Central memory CD8-positive, alpha-beta T cell (primary cell): Measurements from ENCODE around the gene SCUBE2.
"Not testable (repeated sequence)": the region's sequence is repeated elsewhere in the genome, so short reads cannot be mapped to it uniquely, and the experiment has no call there.

Experiments
- ATAC-seq: fragments of 150-1000 bp; cut with Tn5 transposase; replicated peaks from 2 replicates; pipeline ENCODE4 v1.10.0; 2022; ENCODE audit warnings: mild to moderate bottlenecking, moderate FRiP score, moderate number of reproducible peaks; ENCODE audit not compliant: poor library complexity, severe bottlenecking; ENCODE audit errors: extremely low read depth
- DNase-seq, 2 donors: peaks; one replicate each; pipeline ENCODE4 v3.0.0; 2021; ENCODE audit warnings: low spot score in 2 of 2
- H3K27ac Mint-ChIP-seq: one replicate; pipeline ENCODE4 v1.8.0; 2022; ENCODE audit warnings: low read depth, mild to moderate bottlenecking, moderate library complexity, mixed read lengths
- H3K27me3 Mint-ChIP-seq: one replicate; pipeline ENCODE4 v1.8.0; 2022; ENCODE audit warnings: mixed read lengths
- H3K36me3 Mint-ChIP-seq: one replicate; pipeline ENCODE4 v1.8.0; 2022; ENCODE audit warnings: mild to moderate bottlenecking, moderate library complexity, mixed read lengths; ENCODE audit not compliant: insufficient read depth
- H3K4me1 Mint-ChIP-seq: one replicate; pipeline ENCODE4 v1.8.0; 2022; ENCODE audit warnings: mixed read lengths
- H3K4me3 Mint-ChIP-seq: one replicate; pipeline ENCODE4 v1.8.0; 2022; ENCODE audit warnings: mild to moderate bottlenecking, moderate library complexity, mixed read lengths
- H3K9me3 Mint-ChIP-seq: one replicate; pipeline ENCODE4 v1.8.0; 2022; ENCODE audit warnings: mixed read lengths

The SCUBE2 gene

GRCh38 chr11:9002920-9003572 is 88.4 kb downstream of the SCUBE2 start:
- Mint-ChIP-seq H3K27ac (peak overlapping the region; percentile 45), H3K4me1 (peaks cover 24% of the 10 kb centered on the region), H3K36me3 (peaks cover 5% of the 10 kb centered on the region), H3K9me3 (no peaks in the 10 kb centered on the region), H3K27me3 (peaks cover 36% of the 10 kb centered on the region), H3K4me3 (peak overlapping the region; percentile 80)
- DNase-seq (no peak), ATAC-seq (no peak)

DNA sequence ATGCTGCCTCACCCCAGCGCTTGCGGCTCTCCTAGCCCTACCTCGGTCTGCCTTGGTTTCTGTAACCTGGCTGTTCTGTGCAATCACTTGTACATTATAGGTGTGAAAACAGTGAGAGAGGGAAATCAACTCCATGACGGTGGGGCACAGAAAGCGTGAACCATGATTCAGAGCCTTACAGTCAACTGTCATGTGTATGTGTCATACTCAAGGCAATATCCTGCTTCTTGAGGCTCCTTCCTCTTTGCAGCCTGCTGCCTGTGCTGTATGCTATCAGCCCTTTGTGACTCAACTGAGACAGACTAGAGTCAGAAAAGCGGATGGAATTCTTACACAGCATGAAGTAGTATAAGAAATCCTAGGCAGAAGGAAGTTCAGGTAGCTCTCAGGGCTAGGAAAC is 89.7 kb downstream of the SCUBE2 start:
- peak overlapping the region; percentile 62 for H3K27ac Mint-ChIP-seq
- H3K27me3 Mint-ChIP-seq = peaks cover 36% of the 10 kb centered on the region
- DNase-seq (no peak), ATAC-seq (peak; percentile 47)
- no peak overlapping the region for H3K4me3 Mint-ChIP-seq
- peaks cover 24% of the 10 kb centered on the region for H3K4me1 Mint-ChIP-seq
- H3K9me3 Mint-ChIP-seq = no peaks in the 10 kb centered on the region
- peaks cover 5% of the 10 kb centered on the region for H3K36me3 Mint-ChIP-seq

- Mint-ChIP-seq H3K27me3 (peaks cover 36% of the 10 kb centered on the region), H3K4me3 (no peak overlapping the region)
Measured at GRCh38 chr11:8998017-8998416, 93.4 kb downstream of the SCUBE2 start.

DNA sequence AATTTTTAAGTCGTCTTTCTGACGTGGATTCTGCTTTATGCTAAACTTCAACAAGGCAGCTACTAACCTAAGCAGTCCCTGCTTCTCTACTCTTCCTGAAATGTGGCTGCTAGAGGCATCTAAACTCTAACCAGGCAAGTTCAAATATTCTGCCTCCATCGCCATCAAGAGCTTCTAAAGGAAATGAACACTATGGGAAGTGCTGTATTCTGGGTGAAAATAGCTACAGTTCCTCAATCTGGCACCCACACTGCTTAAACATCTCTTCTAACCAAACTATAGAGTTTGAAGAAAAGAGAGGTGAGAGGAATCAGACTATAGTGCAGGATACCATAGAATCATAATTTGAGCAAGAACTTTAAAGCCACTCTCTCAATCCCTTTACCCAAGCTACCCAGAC is 93.9 kb downstream of the SCUBE2 start:
- Mint-ChIP-seq H3K27me3 (peaks cover 38% of the 10 kb centered on the region), H3K27ac (no peak overlapping the region), H3K4me1 (peaks cover 8% of the 10 kb centered on the region), H3K4me3 (no peak overlapping the region), H3K36me3 (no peaks in the 10 kb centered on the region), H3K9me3 (no peaks in the 10 kb centered on the region)
- DNase-seq (no peak), ATAC-seq (no peak)

More at GRCh38 chr11:8998017-8998416, 93.4 kb downstream of the SCUBE2 start:
- Mint-ChIP-seq H3K9me3 (no peaks in the 10 kb centered on the region), H3K27ac (no peak overlapping the region), H3K36me3 (no peaks in the 10 kb centered on the region), H3K4me1 (peaks cover 9% of the 10 kb centered on the region)
- ATAC-seq (no peak), DNase-seq (no peak)

DNA sequence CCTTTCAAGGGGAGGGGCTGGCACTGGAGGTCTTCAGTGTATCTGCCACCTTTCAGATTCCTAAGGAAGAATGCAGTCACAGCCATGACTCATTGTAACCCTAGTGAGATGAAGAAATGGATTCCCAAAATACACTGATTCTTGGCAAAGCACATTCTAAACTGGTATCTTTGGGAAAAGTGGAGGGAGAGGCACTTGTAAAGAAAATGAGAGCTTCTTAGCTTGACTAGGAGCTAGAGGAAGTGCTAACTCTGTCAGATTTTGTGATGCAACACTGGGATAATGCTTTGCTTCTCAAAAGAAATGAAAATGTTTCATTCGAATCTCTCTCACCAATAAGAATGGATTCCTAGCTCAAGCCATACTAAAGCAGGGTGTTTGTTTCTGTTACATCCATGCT is 101.9 kb downstream of the SCUBE2 start:
- Mint-ChIP-seq H3K36me3 (peaks cover 3% of the 10 kb centered on the region), H3K4me1 (no peaks in the 10 kb centered on the region), H3K4me3 (no peak overlapping the region), H3K9me3 (no peaks in the 10 kb centered on the region), H3K27ac (no peak overlapping the region), H3K27me3 (peaks cover 35% of the 10 kb centered on the region)
- ATAC-seq (no peak), DNase-seq (no peak)

GRCh38 chr11:8988329-8989234 is 102.8 kb downstream of the SCUBE2 start:
- peaks cover 3% of the 10 kb centered on the region for H3K36me3 Mint-ChIP-seq
- ATAC-seq (no peak), DNase-seq (no peak)
- H3K27ac Mint-ChIP-seq = no peak overlapping the region
- no peaks in the 10 kb centered on the region for H3K9me3 Mint-ChIP-seq
- H3K4me1 Mint-ChIP-seq = no peaks in the 10 kb centered on the region
- peaks cover 35% of the 10 kb centered on the region for H3K27me3 Mint-ChIP-seq
- no peak overlapping the region for H3K4me3 Mint-ChIP-seq

DNA sequence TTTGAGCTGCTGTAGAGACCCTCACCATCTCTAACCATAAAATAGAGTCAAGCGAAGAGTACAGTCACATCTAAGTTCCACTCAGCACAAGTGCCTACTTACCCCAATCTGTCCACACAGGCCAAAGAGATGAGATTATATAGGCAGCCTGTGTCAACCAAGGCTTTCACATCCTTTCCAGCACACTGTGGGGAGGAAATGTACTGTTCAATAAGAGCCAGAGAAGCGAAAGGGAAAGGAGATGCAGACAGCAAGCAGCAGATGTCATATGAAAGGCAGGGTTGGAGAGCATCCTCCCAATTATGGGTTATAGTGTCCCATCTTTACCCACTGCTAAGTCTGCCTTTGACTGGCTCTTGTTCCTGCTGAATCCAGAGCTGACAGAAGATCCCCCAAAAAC is 104.0 kb downstream of the SCUBE2 start:
- H3K27me3 Mint-ChIP-seq = peaks cover 33% of the 10 kb centered on the region
- DNase-seq (no peak), ATAC-seq (no peak)
- no peak overlapping the region for H3K4me3 Mint-ChIP-seq
- H3K4me1 Mint-ChIP-seq = no peaks in the 10 kb centered on the region
- H3K27ac Mint-ChIP-seq = no peak overlapping the region
- no peaks in the 10 kb centered on the region for H3K9me3 Mint-ChIP-seq
- peaks cover 3% of the 10 kb centered on the region for H3K36me3 Mint-ChIP-seq

GRCh38 chr11:8986772-8987171 is 104.6 kb downstream of the SCUBE2 start:
- H3K27me3 Mint-ChIP-seq = peaks cover 26% of the 10 kb centered on the region
- not testable (repeated sequence) for H3K4me3 Mint-ChIP-seq, ATAC-seq, H3K27ac Mint-ChIP-seq, H3K4me1 Mint-ChIP-seq, H3K9me3 Mint-ChIP-seq, DNase-seq, H3K36me3 Mint-ChIP-seq

DNA sequence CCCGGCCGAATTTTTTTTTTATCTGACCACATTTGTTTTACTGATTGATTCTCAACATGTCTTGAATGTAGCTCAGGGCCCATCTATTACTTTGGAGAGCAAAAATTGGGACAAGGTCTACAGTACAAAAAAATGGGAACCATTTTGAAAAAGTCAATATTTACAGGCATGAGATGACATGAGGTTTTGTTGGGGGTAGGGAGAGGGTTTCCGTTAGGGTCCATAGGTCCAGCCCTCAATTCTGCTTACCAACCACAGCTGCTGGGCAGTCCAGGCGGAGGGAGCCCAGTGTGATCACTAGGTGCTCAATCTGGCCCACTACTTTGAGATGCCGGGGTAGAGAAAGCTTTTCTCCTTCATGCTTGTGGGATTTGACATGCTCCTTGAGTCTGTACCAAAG is 105.9 kb downstream of the SCUBE2 start:
- H3K9me3 Mint-ChIP-seq = no peaks in the 10 kb centered on the region
- H3K4me3 Mint-ChIP-seq = no peak overlapping the region
- H3K27ac Mint-ChIP-seq = no peak overlapping the region
- H3K4me1 Mint-ChIP-seq = no peaks in the 10 kb centered on the region
- H3K27me3 Mint-ChIP-seq = peaks cover 24% of the 10 kb centered on the region
- DNase-seq (no peak), ATAC-seq (no peak)
- peaks cover 3% of the 10 kb centered on the region for H3K36me3 Mint-ChIP-seq

- no peaks in the 10 kb centered on the region for H3K4me1 Mint-ChIP-seq
- no peaks in the 10 kb centered on the region for H3K36me3 Mint-ChIP-seq
- ATAC-seq = no peak
- no peak overlapping the region for H3K27ac Mint-ChIP-seq
- H3K27me3 Mint-ChIP-seq = peaks cover 14% of the 10 kb centered on the region
- H3K9me3 Mint-ChIP-seq = no peaks in the 10 kb centered on the region
- no peak overlapping the region for H3K4me3 Mint-ChIP-seq
- no peak for DNase-seq
Measured at GRCh38 chr11:8983552-8983951, 107.8 kb downstream of the SCUBE2 start.

- Mint-ChIP-seq H3K4me3 (no peak overlapping the region), H3K36me3 (no peaks in the 10 kb centered on the region), H3K27me3 (no peaks in the 10 kb centered on the region), H3K4me1 (no peaks in the 10 kb centered on the region), H3K27ac (no peak overlapping the region), H3K9me3 (no peaks in the 10 kb centered on the region)
- DNase-seq = no peak
- no peak for ATAC-seq
Measured at GRCh38 chr11:8980485-8980884, 110.9 kb downstream of the SCUBE2 start.

- not testable (repeated sequence) for ATAC-seq, DNase-seq, H3K27me3 Mint-ChIP-seq, H3K27ac Mint-ChIP-seq, H3K36me3 Mint-ChIP-seq, H3K4me1 Mint-ChIP-seq, H3K4me3 Mint-ChIP-seq, H3K9me3 Mint-ChIP-seq
Measured at GRCh38 chr11:8979365-8979764, 112.0 kb downstream of the SCUBE2 start.

- Mint-ChIP-seq H3K4me3 (no peak overlapping the region), H3K27ac (no peak overlapping the region), H3K36me3 (no peaks in the 10 kb centered on the region), H3K27me3 (no peaks in the 10 kb centered on the region), H3K4me1 (no peaks in the 10 kb centered on the region), H3K9me3 (no peaks in the 10 kb centered on the region)
- DNase-seq (no peak), ATAC-seq (no peak)
Measured at GRCh38 chr11:8973121-8973520, 118.3 kb downstream of the SCUBE2 start.
